GM21737 (cell line): Measurements from ENCODE around the gene DMD.

Experiments used
- ATAC-seq: cut with Tn5 transposase; IDR thresholded peaks from one replicate; pipeline ENCODE4 v1.9.1; 2021; ENCODE audit warnings: mild to moderate bottlenecking, moderate library complexity; ENCODE audit not compliant: unreplicated experiment

DMD gene

GRCh38 chrX:31796624-31797023 lies 1414.7 kb downstream of the DMD start:
- no peak for ATAC-seq

GRCh38 chrX:31747411-31747810 lies 1463.9 kb downstream of the DMD start:
- ATAC-seq = no peak

GRCh38 chrX:31743004-31743403 lies 1468.3 kb downstream of the DMD start:
- no peak for ATAC-seq

GRCh38 chrX:31717474-31717873 lies 1493.9 kb downstream of the DMD start:
- no peak for ATAC-seq

GRCh38 chrX:31715675-31716074 lies 1495.7 kb downstream of the DMD start:
- ATAC-seq = no peak

GRCh38 chrX:31714797-31715196 lies 1496.6 kb downstream of the DMD start:
- no peak for ATAC-seq

GRCh38 chrX:31713120-31713519 lies 1498.2 kb downstream of the DMD start:
- ATAC-seq = no peak

- no peak for ATAC-seq
Measured at GRCh38 chrX:31711166-31711565, 1500.2 kb downstream of the DMD start.

GRCh38 chrX:31708116-31708515 lies 1503.2 kb downstream of the DMD start:
- no peak for ATAC-seq

- ATAC-seq = no peak
Measured at GRCh38 chrX:31706466-31706865, 1504.9 kb downstream of the DMD start.

- no peak for ATAC-seq
Measured at GRCh38 chrX:31705816-31706215, 1505.5 kb downstream of the DMD start.

- no peak for ATAC-seq
Measured at GRCh38 chrX:31704938-31705337, 1506.4 kb downstream of the DMD start.

- no peak for ATAC-seq
Measured at GRCh38 chrX:31702222-31702621, 1509.1 kb downstream of the DMD start.

- no peak for ATAC-seq
Measured at GRCh38 chrX:31697294-31697916, 1513.9 kb downstream of the DMD start.

- no peak for ATAC-seq
Measured at GRCh38 chrX:31679861-31680260, 1531.5 kb downstream of the DMD start.

GRCh38 chrX:31670245-31670644 lies 1541.1 kb downstream of the DMD start:
- no peak for ATAC-seq

GRCh38 chrX:31665454-31665853 lies 1545.9 kb downstream of the DMD start:
- ATAC-seq = no peak

- no peak for ATAC-seq
Measured at GRCh38 chrX:31663172-31663571, 1548.2 kb downstream of the DMD start.

GRCh38 chrX:31661280-31661810 lies 1550.0 kb downstream of the DMD start:
- ATAC-seq = no peak

GRCh38 chrX:31658360-31658759 lies 1553.0 kb downstream of the DMD start:
- no peak for ATAC-seq

GRCh38 chrX:31656013-31656412 lies 1555.3 kb downstream of the DMD start:
- no peak for ATAC-seq

- ATAC-seq = no peak
Measured at GRCh38 chrX:31653422-31653821, 1557.9 kb downstream of the DMD start.

GRCh38 chrX:31652650-31653049 lies 1558.7 kb downstream of the DMD start:
- ATAC-seq = no peak
